HG03442 (cell line): ENCODE results near the gene CCDC178.
"Not testable (repeated sequence)": the region's sequence is repeated elsewhere in the genome, so short reads cannot be mapped to it uniquely, and the experiment has no call there.

Experiments used
- ATAC-seq: cut with Tn5 transposase; IDR thresholded peaks from one replicate; pipeline ENCODE4 v1.9.1; 2021; ENCODE audit warnings: mild to moderate bottlenecking, moderate library complexity; ENCODE audit not compliant: unreplicated experiment

CCDC178 gene

GRCh38 chr18:33239298-33239697 lies 201.2 kb downstream of the CCDC178 start:
- peak; percentile 65 for ATAC-seq

DNA sequence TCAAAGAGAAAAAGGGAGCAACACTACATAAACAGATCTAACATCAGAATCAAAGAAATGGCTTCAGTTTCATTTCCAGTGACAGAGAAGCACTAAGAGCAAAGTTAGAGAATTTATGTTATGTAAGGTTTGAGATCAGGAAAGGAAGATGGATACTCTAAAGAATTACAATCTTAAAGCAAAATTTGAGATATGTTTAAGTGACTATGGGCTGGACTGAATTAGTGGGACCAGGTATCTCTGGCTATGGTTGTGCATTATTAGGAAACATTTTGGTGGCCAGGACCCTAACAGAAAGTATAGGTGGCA lies 208.2 kb downstream of the CCDC178 start:
- no peak for ATAC-seq

DNA sequence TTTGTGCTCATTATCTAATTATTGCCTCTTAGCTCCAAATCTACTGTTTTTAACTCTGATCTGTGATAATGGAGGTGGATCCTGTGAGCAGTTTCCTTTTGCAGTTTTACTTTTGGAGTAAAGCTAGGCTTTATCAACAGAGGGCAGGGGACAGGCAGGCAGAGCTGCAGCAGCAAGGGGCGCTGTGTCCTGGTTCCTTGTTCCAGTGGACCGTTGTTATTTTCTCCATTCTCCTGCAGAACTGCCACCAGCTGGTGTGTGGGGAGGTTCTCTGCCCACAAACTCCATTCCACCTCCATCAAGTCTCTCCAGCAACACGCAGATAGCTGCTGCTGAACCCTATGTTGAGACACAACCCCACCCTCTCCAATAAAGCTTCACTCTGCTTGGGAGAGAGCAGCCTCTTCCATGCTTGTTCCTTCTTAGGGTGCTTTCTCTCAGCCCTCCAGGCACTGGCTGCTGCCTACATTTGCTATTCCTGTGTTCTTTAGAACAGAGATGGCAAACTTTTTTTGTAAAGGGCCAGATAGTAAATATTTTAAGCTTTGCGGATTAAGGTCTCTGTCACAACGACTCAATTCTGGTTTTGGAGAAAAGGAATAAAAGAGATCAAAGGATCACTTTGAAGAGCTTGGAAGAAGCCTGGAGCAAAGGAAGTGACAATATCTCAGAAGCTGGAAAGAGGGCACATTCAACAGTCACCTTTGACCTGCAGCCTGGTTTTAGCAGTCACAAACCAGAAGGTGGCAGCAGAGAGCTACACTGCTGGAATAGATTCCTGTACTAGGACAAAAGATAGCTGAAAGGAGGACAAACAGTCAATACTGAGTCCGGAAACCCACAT lies 208.8 kb downstream of the CCDC178 start:
- peak; percentile 95 for ATAC-seq

DNA sequence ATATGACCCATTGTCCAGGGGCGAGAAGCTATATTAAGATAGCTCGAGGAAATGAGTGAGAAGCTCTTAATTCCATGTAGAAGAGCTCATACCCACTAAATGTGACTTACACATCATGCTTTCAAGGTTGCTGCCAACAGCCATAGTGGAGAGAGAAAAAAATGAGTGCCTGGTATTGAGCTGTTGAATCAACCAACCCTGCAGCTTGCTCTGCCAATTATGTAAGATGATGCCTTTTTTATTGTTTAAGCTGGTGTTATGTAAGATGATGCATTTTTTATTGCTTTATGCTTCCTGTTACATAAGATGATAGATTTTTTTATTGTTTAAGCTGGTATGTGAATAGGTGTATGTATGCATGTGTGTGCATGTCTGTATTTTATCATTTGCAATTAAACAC lies 228.2 kb downstream of the CCDC178 start:
- no peak for ATAC-seq

GRCh38 chr18:33210575-33211189 lies 229.8 kb downstream of the CCDC178 start:
- ATAC-seq = peak; percentile 58

DNA sequence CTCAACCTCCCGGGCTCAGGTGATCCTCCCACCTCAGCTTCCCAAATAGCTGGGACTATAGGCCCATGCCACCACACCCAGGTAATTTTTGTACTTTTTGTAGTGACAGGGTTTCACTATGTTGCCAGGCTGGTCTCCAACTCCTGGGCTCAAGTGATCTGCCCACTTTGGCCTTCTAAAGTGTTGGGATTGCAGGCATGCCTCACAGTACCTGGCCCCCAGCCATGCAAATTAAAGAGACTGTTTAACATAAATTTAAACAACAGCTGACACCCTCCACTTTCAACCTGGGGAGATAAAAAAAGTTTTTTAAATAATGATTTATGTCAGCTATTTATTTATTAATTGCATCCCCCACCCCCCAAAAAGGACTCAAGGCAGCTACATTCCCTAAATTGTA lies 234.7 kb downstream of the CCDC178 start:
- ATAC-seq = no peak

GRCh38 chr18:33201509-33201926 lies 239.0 kb downstream of the CCDC178 start:
- no peak for ATAC-seq

GRCh38 chr18:33195795-33196194 lies 244.7 kb downstream of the CCDC178 start:
- no peak for ATAC-seq

DNA sequence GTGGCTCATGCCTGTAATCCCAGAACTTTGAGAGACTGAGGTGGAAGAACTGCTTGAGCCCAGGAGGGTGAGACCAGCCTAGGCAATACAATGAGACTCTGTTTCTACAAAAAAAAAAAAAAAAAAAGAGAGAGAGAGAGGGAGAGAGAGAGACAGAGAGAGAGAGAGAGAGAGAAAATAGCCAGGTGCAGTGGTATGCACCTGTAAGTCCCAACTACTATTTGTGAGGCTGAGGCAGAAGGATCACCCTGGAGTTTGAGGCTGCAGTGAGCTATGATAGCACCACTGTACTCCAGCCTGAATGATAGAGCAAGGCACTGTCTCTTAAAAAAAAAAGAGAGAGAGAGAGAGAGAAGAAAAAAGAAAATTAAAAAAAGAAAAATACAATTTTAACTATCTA lies 245.7 kb downstream of the CCDC178 start:
- ATAC-seq = no peak

- ATAC-seq = no peak
Measured at GRCh38 chr18:33184958-33185357, 255.6 kb downstream of the CCDC178 start.

- ATAC-seq = no peak
Measured at GRCh38 chr18:33184175-33184574, 256.3 kb downstream of the CCDC178 start.

DNA sequence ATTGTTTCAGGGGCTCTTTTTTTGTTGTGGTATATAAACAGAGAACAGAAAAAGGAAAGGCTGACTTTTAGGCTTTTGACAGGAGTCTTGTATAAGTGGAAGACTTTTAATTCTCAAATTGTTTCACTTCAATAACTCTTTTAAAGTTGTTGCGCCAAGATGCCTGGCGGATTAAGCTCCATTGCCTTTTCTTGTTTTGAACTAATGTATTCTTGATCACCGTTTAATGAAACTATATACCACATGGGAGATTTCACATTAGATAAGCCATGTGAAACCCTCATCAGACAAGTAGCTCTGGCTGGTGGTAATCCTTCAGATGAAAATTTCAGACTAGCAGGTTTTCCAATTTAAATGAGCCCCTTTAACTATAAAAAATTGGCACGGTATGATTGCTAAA lies 257.4 kb downstream of the CCDC178 start:
- no peak for ATAC-seq

GRCh38 chr18:33181016-33181415 lies 259.5 kb downstream of the CCDC178 start:
- no peak for ATAC-seq

- ATAC-seq = no peak
Measured at GRCh38 chr18:33169218-33169617, 271.3 kb downstream of the CCDC178 start.

GRCh38 chr18:33164121-33164520 lies 276.4 kb downstream of the CCDC178 start:
- not testable (repeated sequence) for ATAC-seq

- ATAC-seq = no peak
Measured at GRCh38 chr18:33161131-33161530, 279.4 kb downstream of the CCDC178 start.

- no peak for ATAC-seq
Measured at GRCh38 chr18:33159151-33159550, 281.4 kb downstream of the CCDC178 start.

- ATAC-seq = no peak
Measured at GRCh38 chr18:33157893-33158292, 282.6 kb downstream of the CCDC178 start.

GRCh38 chr18:33156906-33157470 lies 283.5 kb downstream of the CCDC178 start:
- ATAC-seq = no peak

DNA sequence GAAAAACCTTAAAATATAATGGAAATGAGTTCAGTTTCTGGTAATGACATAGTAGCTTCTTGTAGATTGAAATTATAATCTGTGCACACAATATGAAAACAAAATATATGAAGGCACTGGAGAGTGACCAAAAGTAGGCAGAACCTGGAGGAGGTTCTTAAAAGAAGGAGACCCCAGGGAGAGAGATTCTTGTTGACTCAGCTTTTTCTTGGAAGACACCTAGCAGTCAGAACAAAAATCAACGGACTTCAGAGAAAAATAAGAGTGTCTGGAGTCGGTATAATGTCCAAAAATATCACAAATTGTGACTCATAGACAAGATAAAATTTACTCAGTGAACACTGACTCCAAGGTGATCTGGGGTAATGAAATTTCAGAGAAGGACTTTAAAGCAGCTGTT lies 286.5 kb downstream of the CCDC178 start:
- no peak for ATAC-seq

GRCh38 chr18:33152376-33152775 lies 288.1 kb downstream of the CCDC178 start:
- no peak for ATAC-seq

- not testable (repeated sequence) for ATAC-seq
Measured at GRCh38 chr18:33147811-33148210, 292.7 kb downstream of the CCDC178 start.
